Hepatocyte (in vitro differentiated cells): ENCODE results near the gene VAPB. TPM values are rescaled to one million over a fixed set of nuclear protein-coding genes. Genes with fewer than 3 reads are reported as not detected.
A peak's percentile ranks its signal among the peaks of the same experiment; 100 is the strongest.

ENCODE experiments used
- DNase-seq: peaks from one replicate; pipeline ENCODE4 v3.0.0-alpha.2; 2016; ENCODE audit warnings: low spot score
- H2AFZ ChIP-seq: fragments of 200-600 bp; sonication (generic); 2 replicates; pipeline ENCODE4 v1.6.0; 2016; ENCODE audit warnings: antibody characterized with exemption, mild to moderate bottlenecking
- H3K27ac ChIP-seq: fragments of 200-600 bp; sonication (generic); 2 replicates; pipeline ENCODE4 v1.5.1; 2016; ENCODE audit warnings: mild to moderate bottlenecking
- H3K27me3 ChIP-seq: fragments of 200-600 bp; sonication (generic); 2 replicates; pipeline ENCODE4 v1.6.1; 2016
- H3K36me3 ChIP-seq: fragments of 200-600 bp; sonication (generic); replicated peaks from 2 replicates; pipeline ENCODE4 v1.5.1; 2016; ENCODE audit warnings: low read depth; ENCODE audit not compliant: insufficient read depth
- H3K4me1 ChIP-seq: fragments of 200-600 bp; sonication (generic); 2 replicates; pipeline ENCODE4 v1.5.1; 2016; ENCODE audit warnings: mild to moderate bottlenecking, moderate library complexity; ENCODE audit not compliant: insufficient read depth
- H3K4me2 ChIP-seq: fragments of 200-600 bp; sonication (generic); 2 replicates; pipeline ENCODE4 v1.6.0; 2016
- H3K4me3 ChIP-seq: fragments of 200-600 bp; sonication (generic); 2 replicates; pipeline ENCODE4 v1.5.1; 2016; ENCODE audit warnings: mild to moderate bottlenecking
- H3K79me2 ChIP-seq: fragments of 200-600 bp; sonication (generic); 2 replicates; pipeline ENCODE4 v1.6.0; 2017; ENCODE audit warnings: mild to moderate bottlenecking
- H3K9me2 ChIP-seq: fragments of 200-600 bp; sonication (generic); replicated peaks from 2 replicates; pipeline ENCODE4 v1.6.0; 2017; ENCODE audit warnings: mild to moderate bottlenecking; ENCODE audit not compliant: insufficient read depth
- H3K9me3 ChIP-seq: fragments of 200-600 bp; sonication (generic); 2 replicates; pipeline ENCODE4 v1.5.1; 2016; ENCODE audit warnings: low read depth, mild to moderate bottlenecking
- H4K20me1 ChIP-seq: fragments of 200-600 bp; sonication (generic); 2 replicates; pipeline ENCODE4 v1.6.0; 2016; ENCODE audit warnings: mild to moderate bottlenecking; ENCODE audit not compliant: insufficient read depth, poor library complexity, severe bottlenecking
- CTCF ChIP-seq: fragments of 200-600 bp; sonication (generic); IDR thresholded peaks from 2 replicates; pipeline ENCODE4 v1.5.1; 2016; ENCODE audit warnings: antibody characterized with exemption, mild to moderate bottlenecking; ENCODE audit not compliant: poor library complexity
- EZH2 ChIP-seq: fragments of 200-600 bp; sonication (generic); IDR thresholded peaks from 2 replicates; pipeline ENCODE4 v1.6.1; 2016; ENCODE audit warnings: antibody characterized with exemption, mild to moderate bottlenecking, borderline replicate concordance
- EZH2phosphoT487 ChIP-seq: fragments of 200-600 bp; sonication (generic); IDR thresholded peaks from one replicate; pipeline ENCODE4 v1.6.1; 2018; ENCODE audit warnings: antibody characterized with exemption, mild to moderate bottlenecking, low read depth, moderate library complexity; ENCODE audit not compliant: unreplicated experiment, severe bottlenecking
- WGBS: methylation state at CpG from one replicate; pipeline ENCODE4 v1.1.6; 2016; ENCODE audit warnings: low lambda C conversion rate; ENCODE audit errors: missing lambda C conversion rate; 5-methylcytosine and 5-hydroxymethylcytosine counted together
- polyA plus RNA-seq: library from polyadenylated mRNA; unstranded; fragments of >200 nt; fragmentation: Nextera tagmentation; extraction: Ambion mirVana; gene quantifications from 2 replicates; pipeline ENCODE4 v1.2.1, GENCODE V29; 2016
- total RNA-seq: library from RNA; depleted of rRNA; stranded (reverse); fragments of >200 nt; gene quantifications from 2 replicates; pipeline ENCODE4 v1.2.3, GENCODE V29; 2014

Gene VAPB
- total and polyA plus RNA-seq, 2 experiments from 2014 or later = 32.1 to 49.6 TPM

- Histone ChIP-seq H3K36me3 (no peaks in the 10 kb centered on the region), H2AFZ (no peak overlapping the region), H3K4me2 (no peak overlapping the region), H4K20me1 (no peaks in the 10 kb centered on the region), H3K27me3 (no peaks in the 10 kb centered on the region), H3K4me3 (no peak overlapping the region), H3K9me2 (no peaks in the 10 kb centered on the region), H3K9me3 (no peaks in the 10 kb centered on the region), H3K27ac (no peak overlapping the region), H3K79me2 (no peaks in the 10 kb centered on the region), H3K4me1 (no peaks in the 10 kb centered on the region)
- no peak for TF ChIP-seq CTCF
- no peak for TF ChIP-seq EZH2phosphoT487
- no peak for TF ChIP-seq EZH2
- peak; percentile 25 for DNase-seq
- 54% methylated on average over 5 of the region's 8 CpGs for WGBS
These were observed 13.9 kb upstream of the VAPB start for GRCh38 chr20:58374906-58375758.

- no peak overlapping the region for H3K27ac ChIP-seq
- TF ChIP-seq CTCF (no peak), EZH2 (no peak), EZH2phosphoT487 (no peak)
- no peak overlapping the region for H2AFZ ChIP-seq
- H3K4me2 ChIP-seq = no peak overlapping the region
- no peaks in the 10 kb centered on the region for H3K36me3 ChIP-seq
- no peak for DNase-seq
- H3K79me2 ChIP-seq = no peaks in the 10 kb centered on the region
- no peaks in the 10 kb centered on the region for H3K9me3 ChIP-seq
- H3K4me3 ChIP-seq = no peak overlapping the region
- H3K9me2 ChIP-seq = no peaks in the 10 kb centered on the region
- 79% methylated on average over 10 of the region's 10 CpGs for WGBS
- no peaks in the 10 kb centered on the region for H4K20me1 ChIP-seq
- H3K4me1 ChIP-seq = no peaks in the 10 kb centered on the region
- no peaks in the 10 kb centered on the region for H3K27me3 ChIP-seq
These were observed 13.2 kb upstream of the VAPB start for GRCh38 chr20:58375759-58376352.

GRCh38 chr20:58377017-58377416 is 12.0 kb upstream of the VAPB start:
- Histone ChIP-seq H3K4me3 (no peak overlapping the region), H3K4me2 (no peak overlapping the region), H3K4me1 (no peaks in the 10 kb centered on the region), H3K79me2 (no peaks in the 10 kb centered on the region), H3K9me2 (no peaks in the 10 kb centered on the region), H3K27ac (no peak overlapping the region), H3K27me3 (no peaks in the 10 kb centered on the region), H4K20me1 (no peaks in the 10 kb centered on the region), H2AFZ (no peak overlapping the region), H3K36me3 (no peaks in the 10 kb centered on the region), H3K9me3 (no peaks in the 10 kb centered on the region)
- no peak for TF ChIP-seq EZH2
- no peak for TF ChIP-seq EZH2phosphoT487
- TF ChIP-seq CTCF = no peak
- DNase-seq = no peak
- WGBS = 80% methylated on average over 1 of the region's 1 CpG
